ENCODE results near the gene PRKCH. TPM values are rescaled to one million over a fixed set of nuclear protein-coding genes. Genes with fewer than 3 reads are reported as not detected.
A peak's percentile ranks its signal among the peaks of the same experiment; 100 is the strongest.

The PRKCH gene
- total and polyA plus RNA-seq, 10 of the 15 experiments (the other 5 are each of a cell fraction or from before 2014, with no cell fraction given): 10.7 to 140 (median 33.2) TPM

- no peak for DNase-seq (ENCODE audit: low read depth, low spot score)
- H3K4me2 ChIP-seq (ENCODE audit: control insufficient read depth, insufficient read depth): peak overlapping the region; percentile 43; the same call in 1 of the 2 replicates
- H3K4me1 ChIP-seq (ENCODE audit: control insufficient read depth, insufficient read depth, low read length): peaks cover 15% of the 10 kb centered on the region
- CTCF ChIA-PET: interaction anchor here (0.9 kb wide), 1 partner anchor 157 kb away, joined by 3 read pairs; no protein-coding TSS in a partner anchor
- H3K9me3 ChIP-seq (replicated peaks; ENCODE audit: control insufficient read depth, insufficient read depth, low read length): no peaks in the 10 kb centered on the region
- H3K27me3 ChIP-seq (replicated peaks in 1 of 2; ENCODE audit: control insufficient read depth in 2 of 2, insufficient read depth in 2 of 2, low read length in 1 of 2): no peaks in the 10 kb centered on the region
- H3K4me3 ChIP-seq: no peak overlapping the region
- FAIRE-seq: peak; percentile 66
- TF ChIP-seq E4F1 (IDR thresholded peaks at IDR 0.05; ENCODE audit: borderline replicate concordance, partially characterized antibody) (no peak), GATAD2B (conservative IDR thresholded peaks at IDR 0.05; ENCODE audit: low read depth) (no peak), ZNF24 (IDR thresholded peaks at IDR 0.05) (no peak), CREB1 (IDR thresholded peaks at IDR 0.05; ENCODE audit: low read depth) (no peak), NFYA (IDR thresholded peaks at IDR 0.05; ENCODE audit: borderline replicate concordance, low read depth, low read length) (no peak), RAD51 (IDR thresholded peaks at IDR 0.05) (no peak), NR2F1 (conservative IDR thresholded peaks at IDR 0.05) (peak; percentile 73; the same call in 1 of the 2 replicates)
- peak overlapping the region; percentile 49 for H2AFZ ChIP-seq (ENCODE audit: control insufficient read depth, low read depth, low read length)
- H3K36me3 ChIP-seq (ENCODE audit: control insufficient read depth in 2 of 2, insufficient read depth in 2 of 2, low read length in 1 of 2): no peaks in the 10 kb centered on the region
- intact Hi-C loops (cut with micrococcal nuclease; ENCODE audit: unreplicated experiment) (no loop called here), in situ Hi-C loops (cut with MboI) (no loop called here)
- no peak overlapping the region for H3K9ac ChIP-seq (ENCODE audit: control insufficient read depth, insufficient read depth, low read length)
- SMC1A ChIA-PET (ENCODE audit: uncharacterized antibody, unreplicated experiment): interaction anchor here (0.5 to 2.0 kb wide), 11 partner anchors 9 to 151 kb away, joined by 3 to 6 read pairs (median 4); no protein-coding TSS in a partner anchor
- H4K20me1 ChIP-seq (ENCODE audit: control insufficient read depth, insufficient read depth): no peaks in the 10 kb centered on the region
- 57% methylated on average over 1 of the region's 1 CpG for WGBS (ENCODE audit: insufficient coverage, insufficient replicate concordance, low lambda C conversion rate, missing lambda C conversion rate)
- no TSS peak for BruUV-seq (replicated peaks)
- H3K79me2 ChIP-seq (ENCODE audit: control insufficient read depth, insufficient read depth, low read length): no peaks in the 10 kb centered on the region
- POLR2A ChIA-PET: interaction anchor here (0.8 to 0.9 kb wide), 2 partner anchors 10 to 23 kb away, joined by 3 to 4 read pairs; no protein-coding TSS in a partner anchor
- no peak overlapping the region for H3K27ac ChIP-seq (ENCODE audit: control insufficient read depth, insufficient read depth)
- RAD21 ChIA-PET (ENCODE audit: unreplicated experiment): interaction anchor here (0.6 to 1.1 kb wide), 4 partner anchors 62 to 234 kb away, joined by 3 read pairs; no protein-coding TSS in a partner anchor
- peak; percentile 49 for ATAC-seq
Measured at GRCh38 chr14:61598980-61599379, 277.6 kb downstream of the PRKCH start.

Data from GM12878 (cell line).